GM18507 (cell line): ENCODE results near the gene RHOBTB1.
"Not testable (repeated sequence)": the region's sequence is repeated elsewhere in the genome, so short reads cannot be mapped to it uniquely, and the experiment has no call there.

Experiments
- DNase-seq: peaks from one replicate; pipeline ENCODE4 v3.0.0; 2011; ENCODE audit warnings: low read depth; ENCODE audit not compliant: insufficient read length; ENCODE audit errors: extremely low spot score
- FAIRE-seq: peaks from 2 replicates; lab custom pipeline; 2011; peaks lifted over from hg19 to GRCh38; lab: Jason Lieb, UNC

RHOBTB1 gene

DNA sequence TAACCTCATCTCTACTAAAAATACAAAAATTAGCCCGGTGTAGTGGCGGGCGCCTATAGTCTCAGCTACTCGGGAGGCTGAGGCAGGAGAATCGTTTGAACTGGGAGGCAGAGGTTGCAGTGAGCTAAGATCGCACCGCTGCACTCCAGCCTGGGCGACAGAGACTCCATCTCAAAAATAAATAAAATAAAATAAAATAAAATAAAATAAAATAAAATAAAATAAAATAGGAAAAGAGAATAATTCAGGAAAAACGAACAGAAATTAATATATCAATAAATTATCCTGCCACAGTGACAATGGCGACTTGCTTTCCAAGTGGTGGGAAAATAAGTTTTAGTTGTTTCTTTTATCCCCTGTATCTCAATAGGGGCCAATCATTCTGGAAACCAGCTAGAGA, 102.8 kb downstream of the RHOBTB1 start:
- FAIRE-seq, DNase-seq: not testable (repeated sequence)

GRCh38 chr10:60835049-60835448, 108.9 kb downstream of the RHOBTB1 start:
- no peak for DNase-seq
- no peak for FAIRE-seq

DNA sequence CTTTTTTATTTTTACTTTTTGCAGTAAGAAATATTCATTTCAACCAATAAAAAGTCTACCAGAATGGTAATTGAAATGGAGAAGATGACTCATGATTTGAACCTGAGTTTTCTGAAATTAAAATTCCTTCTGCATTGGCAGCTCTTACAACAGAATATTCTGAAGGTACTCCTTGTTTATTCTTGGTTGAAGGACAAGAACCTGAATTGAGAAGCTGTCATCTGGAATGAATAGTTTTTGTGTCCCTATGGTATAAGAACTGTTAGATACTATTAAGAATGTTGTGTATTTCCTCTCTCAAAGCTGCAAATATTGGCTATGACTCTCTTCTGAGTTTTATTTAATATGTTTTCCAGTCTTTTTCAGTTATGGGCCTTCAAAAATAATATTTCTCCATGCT, 109.6 kb downstream of the RHOBTB1 start:
- FAIRE-seq = no peak
- DNase-seq = no peak

- DNase-seq, FAIRE-seq: not testable (repeated sequence)
Observed at GRCh38 chr10:60832136-60832535, 111.8 kb downstream of the RHOBTB1 start.

- FAIRE-seq (no peak), DNase-seq (no peak)
Observed at GRCh38 chr10:60828489-60828852, 115.5 kb downstream of the RHOBTB1 start.

DNA sequence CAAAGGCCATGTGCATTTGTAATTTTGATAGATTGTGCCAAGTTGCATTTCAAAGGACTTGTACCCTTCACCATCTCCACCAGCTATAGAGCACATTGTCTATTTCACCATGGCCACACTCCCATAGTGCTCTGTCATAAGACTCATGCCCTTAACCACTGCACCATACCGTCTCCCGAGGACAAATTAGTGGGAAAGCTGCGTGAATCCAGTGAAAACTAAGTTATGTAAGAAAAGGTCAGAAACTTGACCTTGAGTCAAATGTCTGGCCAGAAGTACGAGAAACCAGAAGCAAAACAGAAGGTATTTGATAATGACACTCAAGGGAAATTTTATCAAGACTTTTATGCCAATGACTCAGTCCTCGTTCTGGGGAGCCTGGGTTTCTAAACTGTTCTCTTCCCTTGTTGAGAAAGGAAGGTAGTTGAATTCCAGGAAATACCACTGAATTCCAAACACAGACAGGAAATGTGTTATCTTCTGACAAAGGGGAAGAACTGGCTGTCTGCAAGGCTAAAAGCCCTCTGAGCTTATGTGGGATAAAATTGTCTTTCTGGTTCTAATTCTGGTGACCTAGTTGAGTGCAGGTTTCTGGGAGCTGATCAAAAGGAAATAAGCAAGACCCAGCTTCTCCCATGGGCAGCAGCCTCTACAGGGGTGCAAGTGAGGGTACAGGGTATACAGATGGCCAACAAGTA, 116.0 kb downstream of the RHOBTB1 start:
- no peak for DNase-seq
- FAIRE-seq = no peak

DNA sequence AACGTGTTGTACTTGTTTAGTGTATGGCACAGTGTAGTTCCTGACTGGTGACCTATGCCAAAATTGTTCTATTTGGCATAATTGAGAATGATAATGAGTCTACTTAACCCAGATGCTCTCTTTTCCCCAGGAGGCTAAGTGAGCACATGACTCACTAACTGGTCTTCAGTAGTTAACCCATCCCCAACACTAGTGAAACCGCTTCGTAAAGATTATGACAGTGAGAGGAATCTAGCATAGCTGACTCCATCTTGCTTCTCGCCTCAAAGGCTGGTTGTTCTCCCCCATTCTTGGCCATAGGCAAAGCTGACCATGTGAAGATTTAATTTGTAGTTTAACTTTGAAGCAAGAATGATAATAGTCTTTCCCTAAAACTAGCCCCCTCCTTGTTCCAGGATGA, 118.5 kb downstream of the RHOBTB1 start:
- FAIRE-seq = no peak
- no peak for DNase-seq

DNA sequence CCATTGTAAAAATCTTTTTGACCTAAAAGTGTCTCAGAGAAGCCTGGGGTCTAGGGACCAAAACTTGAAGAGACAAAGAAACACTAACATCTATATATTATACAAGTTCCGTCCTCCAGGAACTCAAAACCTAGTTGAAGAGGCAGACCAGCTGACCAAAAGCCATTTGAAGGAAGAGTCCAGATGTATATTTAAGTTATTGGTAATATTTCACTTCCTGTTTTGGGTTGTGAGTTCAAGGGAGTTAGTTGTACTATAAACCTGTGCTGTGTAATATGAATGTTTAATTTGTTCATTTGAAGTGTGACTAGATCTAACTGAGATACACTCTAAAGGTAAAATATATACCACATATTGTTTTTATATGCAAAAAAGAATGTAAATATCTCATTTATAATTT, 120.7 kb downstream of the RHOBTB1 start:
- DNase-seq = no peak
- FAIRE-seq = no peak

GRCh38 chr10:60822809-60823208, 121.2 kb downstream of the RHOBTB1 start:
- DNase-seq = no peak
- no peak for FAIRE-seq

- FAIRE-seq (no peak), DNase-seq (no peak)
Observed at GRCh38 chr10:60821656-60822055, 122.3 kb downstream of the RHOBTB1 start.

- no peak for FAIRE-seq
- DNase-seq = no peak
Observed at GRCh38 chr10:60820093-60820754, 123.8 kb downstream of the RHOBTB1 start.
